HG03558 (cell line): Measurements from ENCODE around the gene ETS1.

Experiments
- ATAC-seq: cut with Tn5 transposase; IDR thresholded peaks from one replicate; pipeline ENCODE4 v1.9.1; 2021; ENCODE audit warnings: moderate number of reproducible peaks; ENCODE audit not compliant: unreplicated experiment; ENCODE audit errors: extremely low read depth

ETS1 gene

DNA sequence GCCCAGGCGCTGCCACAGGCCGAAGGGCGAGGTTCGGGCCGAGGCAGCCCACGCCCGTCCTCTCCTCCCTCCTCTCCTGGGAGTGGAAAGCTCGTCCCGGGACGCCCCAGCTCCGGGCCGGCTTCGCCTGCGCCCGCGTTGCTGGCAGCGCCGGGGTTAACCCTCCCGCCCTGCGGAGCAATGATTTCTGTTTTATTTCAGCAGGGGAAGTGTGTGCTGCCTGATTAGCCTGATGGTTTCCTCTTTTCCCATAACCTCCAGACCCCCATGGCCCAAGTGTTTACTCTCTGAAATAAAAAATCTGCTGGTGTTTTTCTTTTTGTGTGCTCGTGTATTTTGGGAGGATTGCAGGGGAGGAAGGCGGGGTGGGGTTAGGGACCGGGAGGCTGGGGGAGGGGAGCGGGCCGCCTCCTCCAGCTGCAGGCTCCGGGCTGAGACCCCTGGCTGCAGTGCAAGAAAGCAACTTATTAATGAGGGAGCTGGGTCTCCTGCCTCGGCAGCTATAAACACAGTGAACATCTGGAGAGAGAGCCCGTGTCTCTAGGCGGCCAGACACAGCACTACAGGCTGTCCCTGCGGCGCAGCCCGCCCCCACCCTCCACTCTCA lies 38.6 kb downstream of the ETS1 start:
- no peak for ATAC-seq

DNA sequence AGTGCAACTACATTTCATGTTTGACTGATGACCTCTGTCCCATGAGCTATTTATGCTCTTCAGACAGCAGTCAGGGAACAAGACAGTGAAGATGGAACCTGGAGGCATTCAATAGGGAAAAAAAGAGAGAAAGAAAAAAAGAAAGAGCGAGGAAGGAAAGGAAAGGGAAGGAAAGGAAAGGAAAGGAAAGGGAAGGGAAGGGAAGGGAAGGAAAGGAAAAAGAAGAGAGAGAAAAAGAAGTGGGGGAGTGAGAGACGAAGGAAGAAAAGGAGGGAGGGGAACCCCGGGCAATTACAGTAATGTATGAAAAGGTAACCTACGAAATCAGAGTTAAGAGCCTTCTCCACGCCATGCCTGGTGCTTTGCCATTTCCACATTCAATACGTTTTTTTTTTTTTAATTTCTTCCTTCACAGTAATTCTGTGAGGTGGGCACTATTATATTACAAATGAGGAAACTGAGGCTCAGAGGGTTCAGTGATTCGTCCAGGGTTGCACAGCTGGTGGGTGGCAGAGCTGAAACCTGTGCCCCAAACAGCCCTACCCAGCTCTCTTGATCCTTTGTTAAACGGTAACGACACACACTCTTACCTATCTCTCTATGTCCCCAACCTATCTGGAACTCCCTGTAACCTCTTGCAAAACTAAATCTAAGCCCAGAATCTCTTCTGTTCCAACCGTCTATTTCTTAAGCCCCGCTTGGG lies 39.3 kb downstream of the ETS1 start:
- ATAC-seq = no peak

DNA sequence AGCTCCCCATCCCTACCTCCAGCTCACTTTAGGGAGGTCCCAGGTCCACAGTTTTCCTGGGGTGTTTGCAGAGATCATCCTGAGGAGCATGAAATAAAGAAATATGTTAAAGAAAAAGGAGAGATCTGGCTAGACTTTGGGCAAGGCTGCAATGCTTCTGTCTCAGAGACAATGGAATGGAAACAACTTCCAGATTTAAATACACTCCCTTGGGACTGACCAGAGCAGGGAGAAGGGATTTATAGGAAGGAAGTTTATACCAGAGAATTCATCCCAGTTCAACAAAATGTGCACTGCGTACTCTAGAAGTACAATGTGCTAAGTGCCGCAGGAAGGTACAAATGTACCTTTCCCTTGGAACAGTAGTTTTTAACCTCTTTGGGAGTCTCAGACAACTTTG lies 40.4 kb downstream of the ETS1 start:
- no peak for ATAC-seq

DNA sequence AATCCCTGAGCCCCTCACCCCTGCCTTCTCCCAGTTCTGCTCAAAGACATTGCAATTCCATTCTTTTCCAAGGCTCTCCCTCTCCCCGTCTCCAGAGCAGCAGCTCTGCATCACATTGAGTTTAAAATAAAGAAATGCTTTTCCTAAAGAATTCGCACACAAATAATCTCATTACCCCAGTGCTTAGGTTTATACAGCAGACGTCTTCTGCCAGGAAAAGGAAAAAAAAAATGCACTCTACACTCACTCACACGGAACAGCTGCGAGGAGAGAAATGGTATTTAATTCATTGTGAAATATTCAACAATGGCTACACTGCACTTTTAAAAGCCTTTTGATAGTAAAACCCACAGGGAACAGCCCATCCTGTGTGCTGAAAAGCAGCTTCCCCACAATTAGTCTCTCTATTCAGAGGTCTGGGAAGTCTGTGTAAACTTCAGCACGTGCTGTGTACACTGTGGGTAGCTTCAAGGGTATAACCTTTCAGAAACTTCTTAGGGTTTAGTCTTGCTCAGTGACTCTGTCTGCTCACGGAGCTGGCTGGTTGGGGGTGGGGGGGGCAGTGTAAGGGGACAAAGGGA lies 42.8 kb downstream of the ETS1 start:
- no peak for ATAC-seq

DNA sequence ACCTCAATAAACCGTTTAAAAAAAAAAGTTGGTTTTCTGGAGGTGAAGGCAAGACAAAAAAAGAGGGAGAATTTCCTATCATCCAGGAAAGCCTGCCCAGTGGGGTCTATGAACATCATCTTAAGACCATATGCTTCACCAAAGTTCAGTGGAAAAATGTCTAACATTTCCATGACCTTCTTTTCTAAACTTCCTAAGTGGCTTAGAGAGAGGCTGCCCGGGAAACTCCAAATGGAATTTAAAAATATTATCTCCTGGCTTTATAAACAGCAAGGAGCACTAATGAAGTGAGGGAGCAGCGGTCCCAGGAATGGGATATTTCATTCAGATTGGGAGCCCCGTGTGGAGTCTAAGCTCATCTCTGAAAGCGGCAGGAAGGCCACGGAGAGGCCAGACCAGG lies 46.9 kb downstream of the ETS1 start:
- ATAC-seq = no peak

GRCh38 chr11:128536506-128536905 lies 50.9 kb downstream of the ETS1 start:
- no peak for ATAC-seq

DNA sequence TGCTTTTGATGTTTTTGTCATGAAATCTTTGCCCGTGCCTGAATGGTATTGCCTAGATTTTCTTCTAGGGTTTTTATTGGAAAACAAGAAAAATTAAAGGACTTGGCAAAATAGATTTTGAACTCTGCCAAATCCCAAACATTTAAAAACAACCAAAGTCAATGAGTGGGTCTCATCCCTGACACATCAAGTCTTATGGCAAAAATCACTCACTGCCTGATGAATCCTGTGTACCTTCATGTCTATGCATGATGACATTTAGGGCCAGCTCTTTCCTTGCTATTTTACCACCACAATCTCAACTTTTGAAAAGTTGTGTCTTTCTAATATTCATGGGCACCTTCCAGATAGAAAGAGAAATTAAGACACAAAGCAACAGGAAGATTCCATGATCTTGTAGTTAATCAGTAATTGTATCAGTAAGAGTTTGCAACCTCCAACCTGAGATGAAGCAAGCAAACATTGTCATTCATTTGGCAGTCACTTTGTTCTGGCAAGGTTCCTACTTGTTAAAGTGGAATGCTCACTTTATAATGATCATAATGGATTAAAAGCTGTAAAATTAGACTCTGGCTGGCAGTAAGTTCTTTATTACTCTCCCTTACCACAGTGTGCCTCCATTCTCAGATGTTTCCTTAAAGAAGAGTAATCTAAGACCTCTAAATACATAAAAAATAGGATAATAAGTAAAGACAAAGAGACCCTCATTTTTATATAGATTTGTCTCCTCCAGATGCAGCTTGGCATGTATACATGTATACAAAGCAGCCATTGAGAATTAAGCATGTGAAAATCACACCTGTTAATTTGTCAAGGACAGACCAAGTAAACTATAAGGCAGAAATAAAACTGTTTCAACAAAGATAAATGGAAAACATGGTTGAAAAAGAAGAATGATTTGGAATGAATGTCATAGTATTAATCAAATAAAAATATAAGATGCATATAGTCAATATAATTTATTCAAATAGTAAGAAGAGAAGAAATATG lies 51.6 kb downstream of the ETS1 start:
- no peak for ATAC-seq

- no peak for ATAC-seq
Measured at GRCh38 chr11:128533472-128533871, 53.9 kb downstream of the ETS1 start.

- ATAC-seq = no peak
Measured at GRCh38 chr11:128532572-128533091, 54.7 kb downstream of the ETS1 start.

GRCh38 chr11:128532016-128532571 lies 55.3 kb downstream of the ETS1 start:
- ATAC-seq = no peak

DNA sequence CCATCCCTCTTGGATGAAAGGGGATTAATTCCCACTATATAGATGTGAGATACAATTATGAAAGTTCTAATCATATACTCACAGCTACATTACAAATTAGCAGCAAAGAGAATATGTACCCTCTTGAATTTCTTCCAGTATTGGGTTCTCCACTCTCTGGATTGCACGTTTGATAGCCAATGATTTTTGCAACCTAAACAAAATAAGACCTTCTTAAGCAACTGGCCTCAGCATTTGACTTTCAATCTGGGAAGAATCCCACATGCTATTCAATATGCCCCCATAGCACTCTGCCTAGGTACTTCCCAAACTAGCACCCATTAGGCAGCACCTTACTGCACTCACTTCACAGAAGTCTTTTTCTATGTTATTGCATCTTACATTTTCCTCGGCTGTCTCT lies 55.8 kb downstream of the ETS1 start:
- ATAC-seq = no peak

DNA sequence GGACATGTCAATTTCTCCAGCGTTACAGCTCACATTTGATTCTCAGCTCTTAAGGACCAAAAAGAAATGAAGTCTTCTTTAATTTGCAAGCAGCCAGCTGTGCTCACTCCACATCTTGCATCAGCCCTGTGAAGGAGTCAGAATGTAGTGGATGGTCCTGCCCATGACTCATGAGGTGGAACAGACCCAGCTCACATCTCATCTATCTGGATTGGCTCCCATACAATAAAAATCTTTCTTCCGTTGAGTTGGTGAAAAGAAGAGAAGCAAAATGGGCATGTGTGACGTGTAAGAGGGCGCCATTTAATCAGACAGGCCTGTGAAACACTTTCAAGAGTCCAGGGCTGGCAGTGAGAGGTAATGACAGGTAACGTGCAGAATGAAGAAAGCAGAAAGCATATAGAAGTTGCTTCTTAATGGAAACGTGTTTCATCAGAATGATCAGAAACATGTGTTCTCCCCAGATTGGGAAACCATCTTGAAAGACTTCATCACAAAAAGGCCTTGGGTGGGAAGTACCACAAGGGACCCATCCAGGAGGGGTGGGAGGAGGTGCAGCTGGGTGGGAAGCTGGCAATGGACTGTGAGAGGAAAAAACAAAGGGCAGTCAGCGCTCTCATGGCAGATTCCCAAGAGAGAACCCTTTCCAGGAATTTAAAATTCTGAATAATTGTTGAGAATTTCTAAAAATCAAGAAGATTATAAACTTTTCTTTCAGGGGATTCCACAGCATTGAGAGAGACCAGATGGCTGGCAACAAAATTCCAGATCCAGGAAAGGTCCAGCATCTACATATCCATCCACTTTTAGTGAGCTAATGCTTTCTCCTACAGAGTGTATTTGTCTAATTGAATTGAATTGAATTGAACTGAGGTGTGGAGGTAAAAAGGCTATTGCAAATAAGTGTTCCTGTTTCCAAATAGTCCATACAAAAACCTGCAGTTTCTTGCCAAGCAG lies 57.0 kb downstream of the ETS1 start:
- ATAC-seq = no peak

- no peak for ATAC-seq
Measured at GRCh38 chr11:128528294-128528693, 59.1 kb downstream of the ETS1 start.

- no peak for ATAC-seq
Measured at GRCh38 chr11:128527046-128527445, 60.3 kb downstream of the ETS1 start.

GRCh38 chr11:128525411-128526243 lies 61.7 kb downstream of the ETS1 start:
- no peak for ATAC-seq

- no peak for ATAC-seq
Measured at GRCh38 chr11:128524172-128524571, 63.2 kb downstream of the ETS1 start.

DNA sequence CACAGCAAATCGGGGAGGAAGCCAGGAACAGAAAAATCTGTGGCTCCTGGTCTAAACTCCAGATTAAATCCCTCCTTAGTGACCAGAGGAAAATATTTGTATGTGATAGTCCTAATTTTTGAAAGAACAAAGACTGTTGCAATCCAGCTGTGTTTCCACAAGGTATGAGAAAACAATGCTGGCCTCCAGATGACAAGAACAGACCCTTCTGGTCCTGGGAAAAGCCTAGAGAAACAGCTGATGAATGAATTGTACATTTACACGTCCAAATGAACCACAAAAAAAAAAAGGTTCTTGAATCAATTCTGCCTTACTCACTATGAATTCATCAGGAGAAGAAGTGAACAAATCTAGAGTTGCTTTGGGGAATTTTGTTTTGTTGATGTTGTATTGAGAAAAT lies 63.7 kb downstream of the ETS1 start:
- no peak for ATAC-seq

GRCh38 chr11:128522943-128523518 lies 64.3 kb downstream of the ETS1 start:
- no peak for ATAC-seq
